ENCODE data around the gene ACTC1. TPM values are rescaled to one million over a fixed set of nuclear protein-coding genes. Genes with fewer than 3 reads are reported as not detected.
"Not testable (repeated sequence)": the region's sequence is repeated elsewhere in the genome, so short reads cannot be mapped to it uniquely, and the experiment has no call there.

Gene ACTC1
- total RNA-seq, 2 experiments from 2014 or later: not detected

GRCh38 chr15:34810443-34811129, 15.2 kb upstream of the ACTC1 start:
- ChIA-PET CTCF (no interaction called here), POLR2A (no interaction called here)
- H3K27ac ChIP-seq (ENCODE audit: low read depth in 1 of 2, low read length in 2 of 2): no peak overlapping the region
- no peak for DNase-seq
- no peak for ATAC-seq (ENCODE audit: poor library complexity)
- no peak overlapping the region for H3K4me3 ChIP-seq (ENCODE audit: low read length)
- H3K36me3 Mint-ChIP-seq (ENCODE audit: low read depth): no peaks in the 10 kb centered on the region
- no peaks in the 10 kb centered on the region for H3K36me3 ChIP-seq (ENCODE audit: insufficient read depth, low read length)
- H3K4me1 Mint-ChIP-seq (ENCODE audit: low read depth): no peaks in the 10 kb centered on the region
- peaks cover 0 to 4% of the 10 kb centered on the region in 2 experiments for H3K9me3 ChIP-seq (ENCODE audit: control insufficient read depth in 1 of 2, insufficient read depth in 1 of 2, low read length in 2 of 2)
- H3K4me3 Mint-ChIP-seq: no peak overlapping the region
- H3K9me3 Mint-ChIP-seq: peaks cover 5% of the 10 kb centered on the region
- TF ChIP-seq CTCF (IDR thresholded peaks at IDR 0.05): no peak
- peaks cover 0 to 6% of the 10 kb centered on the region in 2 experiments for H3K27me3 ChIP-seq (ENCODE audit: control insufficient read depth in 1 of 2, insufficient read depth in 2 of 2, low read length in 2 of 2)
- intact Hi-C loops (cut with DNase I, micrococcal nuclease): no loop called here
- no peaks in the 10 kb centered on the region for H3K4me1 ChIP-seq (ENCODE audit: insufficient read depth, low read length)
- H3K27ac Mint-ChIP-seq: no peak overlapping the region
- H3K27me3 Mint-ChIP-seq: peaks cover 57% of the 10 kb centered on the region

GRCh38 chr15:34809186-34809585, 13.8 kb upstream of the ACTC1 start:
- ChIA-PET POLR2A (no interaction called here), CTCF (no interaction called here)
- peaks cover 53% of the 10 kb centered on the region for H3K27me3 Mint-ChIP-seq
- Histone ChIP-seq H3K4me1 (ENCODE audit: insufficient read depth, low read length) (no peaks in the 10 kb centered on the region), H3K4me3 (ENCODE audit: low read length) (no peak overlapping the region), H3K9me3 (ENCODE audit: control insufficient read depth in 1 of 2, insufficient read depth in 1 of 2, low read length in 2 of 2) (peaks cover 0 to 4% of the 10 kb centered on the region in 2 experiments), H3K36me3 (ENCODE audit: insufficient read depth, low read length) (no peaks in the 10 kb centered on the region), H3K27me3 (ENCODE audit: control insufficient read depth in 1 of 2, insufficient read depth in 2 of 2, low read length in 2 of 2) (peaks cover 6 to 10% of the 10 kb centered on the region in 2 experiments), H3K27ac (ENCODE audit: low read depth in 1 of 2, low read length in 2 of 2) (no peak overlapping the region)
- DNase-seq (no peak), ATAC-seq (ENCODE audit: poor library complexity) (no peak)
- TF ChIP-seq CTCF (IDR thresholded peaks at IDR 0.05): no peak
- H3K27ac Mint-ChIP-seq: no peak overlapping the region
- intact Hi-C loops (cut with DNase I, micrococcal nuclease): no loop called here
- no peaks in the 10 kb centered on the region for H3K36me3 Mint-ChIP-seq (ENCODE audit: low read depth)
- peaks cover 5% of the 10 kb centered on the region for H3K9me3 Mint-ChIP-seq
- no peak overlapping the region for H3K4me3 Mint-ChIP-seq
- H3K4me1 Mint-ChIP-seq (ENCODE audit: low read depth): no peaks in the 10 kb centered on the region

GRCh38 chr15:34808016-34808415, 12.7 kb upstream of the ACTC1 start:
- Mint-ChIP-seq H3K36me3 (ENCODE audit: low read depth) (no peaks in the 10 kb centered on the region), H3K27ac (no peak overlapping the region), H3K9me3 (peaks cover 5% of the 10 kb centered on the region), H3K27me3 (peaks cover 51% of the 10 kb centered on the region), H3K4me3 (no peak overlapping the region), H3K4me1 (ENCODE audit: low read depth) (no peaks in the 10 kb centered on the region)
- POLR2A ChIA-PET: no interaction called here
- Histone ChIP-seq H3K27me3 (ENCODE audit: control insufficient read depth in 1 of 2, insufficient read depth in 2 of 2, low read length in 2 of 2) (peaks cover 9 to 10% of the 10 kb centered on the region in 2 experiments), H3K27ac (ENCODE audit: low read depth in 1 of 2, low read length in 2 of 2) (no peak overlapping the region), H3K4me3 (ENCODE audit: low read length) (no peak overlapping the region), H3K36me3 (ENCODE audit: insufficient read depth, low read length) (no peaks in the 10 kb centered on the region), H3K4me1 (ENCODE audit: insufficient read depth, low read length) (no peaks in the 10 kb centered on the region), H3K9me3 (ENCODE audit: control insufficient read depth in 1 of 2, insufficient read depth in 1 of 2, low read length in 2 of 2) (peaks cover 0 to 4% of the 10 kb centered on the region in 2 experiments)
- DNase-seq (no peak), ATAC-seq (ENCODE audit: poor library complexity) (no peak)
- CTCF ChIA-PET: no interaction called here
- intact Hi-C loops (cut with DNase I, micrococcal nuclease): no loop called here
- TF ChIP-seq CTCF (IDR thresholded peaks at IDR 0.05): no peak

GRCh38 chr15:34807241-34807640, 11.9 kb upstream of the ACTC1 start:
- H3K36me3 Mint-ChIP-seq (ENCODE audit: low read depth); ATAC-seq (ENCODE audit: poor library complexity); POLR2A ChIA-PET: not testable (repeated sequence)

More at GRCh38 chr15:34807241-34807640, 11.9 kb upstream of the ACTC1 start:
- H3K4me1 Mint-ChIP-seq (ENCODE audit: low read depth); H3K9me3 ChIP-seq (ENCODE audit: control insufficient read depth in 1 of 2, insufficient read depth in 1 of 2, low read length in 2 of 2); H3K4me3 ChIP-seq (ENCODE audit: low read length); H3K27ac Mint-ChIP-seq; DNase-seq; H3K9me3 Mint-ChIP-seq; H3K27ac ChIP-seq (ENCODE audit: low read depth in 1 of 2, low read length in 2 of 2); H3K36me3 ChIP-seq (ENCODE audit: insufficient read depth, low read length); CTCF ChIA-PET; H3K4me1 ChIP-seq (ENCODE audit: insufficient read depth, low read length); intact Hi-C loops (cut with DNase I, micrococcal nuclease); H3K4me3 Mint-ChIP-seq: not testable (repeated sequence)
- H3K27me3 Mint-ChIP-seq: peaks cover 46% of the 10 kb centered on the region
- peaks cover 6 to 10% of the 10 kb centered on the region in 2 experiments for H3K27me3 ChIP-seq (ENCODE audit: control insufficient read depth in 1 of 2, insufficient read depth in 2 of 2, low read length in 2 of 2)
